ENCODE measurements around the gene ISOC2.

GRCh38 chr19:55471266-55471665 is 9.8 kb upstream of the ISOC2 start:
- TF ChIP-seq POLR2A (IDR thresholded peaks at IDR 0.05; ENCODE audit: low read length) = no peak
- TF ChIP-seq GATA1 (IDR thresholded peaks at IDR 0.05; ENCODE audit: low read depth, low read length) = no peak

All from erythroblast (primary cell).